A673 (cell line): ENCODE results near the gene B3GNT3.

Experiments used
- CTCF ChIP-seq: fragments of 300-800, 200-600 bp; sonication (generic); conservative IDR thresholded peaks from 2 replicates; pipeline ENCODE4 v1.5.1; 2017; ENCODE audit warnings: low read depth, mild to moderate bottlenecking, antibody characterized with exemption, low read length, moderate library complexity, mixed read lengths
- EZH2 ChIP-seq: fragments of 200-600 bp; sonication (generic); IDR thresholded peaks from 2 replicates; pipeline ENCODE4 v1.6.1; 2017; ENCODE audit warnings: borderline replicate concordance, low read depth, mild to moderate bottlenecking, mixed read lengths, antibody characterized with exemption, low read length; ENCODE audit not compliant: poor library complexity, severe bottlenecking

GRCh38 chr19:17765069-17765618 lies 29.8 kb upstream of the B3GNT3 start:
- TF ChIP-seq CTCF: no peak
- no peak for TF ChIP-seq EZH2
